Measurements from ENCODE around the gene CCDC9. TPM values are rescaled to one million over a fixed set of nuclear protein-coding genes. Genes with fewer than 3 reads are reported as not detected.
A peak's percentile ranks its signal among the peaks of the same experiment; 100 is the strongest.

CCDC9 gene
- total and polyA plus RNA-seq, 2 of the 13 experiments (the other 11 are each of a cell fraction or from before 2014, with no cell fraction given) = 2.9 to 6.3 TPM

DNA sequence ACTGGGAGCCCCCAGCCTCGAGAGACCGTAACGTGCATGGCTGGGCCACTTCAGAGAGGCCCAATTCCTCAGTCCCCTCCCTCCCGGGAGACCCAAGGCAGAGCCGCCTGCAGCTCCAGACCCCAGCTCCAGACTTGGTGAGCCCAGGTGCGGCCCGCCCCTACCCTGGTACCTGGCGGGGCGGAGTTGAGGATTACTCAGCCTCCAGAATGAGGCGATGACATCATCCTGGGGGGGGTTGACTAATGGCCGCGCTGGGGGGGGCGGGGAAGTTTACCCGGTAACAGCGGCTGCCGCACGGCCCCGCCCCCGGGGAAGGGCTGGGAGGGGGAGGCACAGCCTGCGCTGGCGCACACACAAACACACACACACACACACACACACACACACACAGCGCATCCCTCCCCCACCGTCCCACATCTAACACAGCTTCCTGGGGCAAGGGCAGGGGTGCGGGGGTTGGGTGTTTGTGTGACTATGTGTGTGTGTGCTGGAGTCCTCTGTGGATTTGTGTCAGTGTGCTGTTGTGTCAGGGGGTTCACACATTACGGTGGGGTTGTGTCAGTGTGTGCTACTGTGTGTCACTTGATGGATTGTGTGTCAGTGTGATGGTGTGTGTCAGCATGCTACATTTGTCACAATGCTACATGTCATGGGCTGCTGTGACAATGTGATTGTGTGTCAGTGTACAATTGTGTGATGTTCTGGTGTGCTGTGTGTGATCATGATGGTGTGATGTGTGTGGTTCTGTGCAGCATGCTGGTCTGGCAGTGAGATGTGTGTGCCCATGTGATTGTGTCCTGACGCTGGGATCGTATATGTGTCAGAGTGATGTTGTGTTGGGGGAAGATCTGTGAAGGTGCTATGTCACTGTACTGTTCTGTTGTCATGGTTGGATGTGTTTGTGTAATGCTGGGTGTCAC is 15.1 kb upstream of the CCDC9 start (continued):
- TF ChIP-seq, protein P1, sequence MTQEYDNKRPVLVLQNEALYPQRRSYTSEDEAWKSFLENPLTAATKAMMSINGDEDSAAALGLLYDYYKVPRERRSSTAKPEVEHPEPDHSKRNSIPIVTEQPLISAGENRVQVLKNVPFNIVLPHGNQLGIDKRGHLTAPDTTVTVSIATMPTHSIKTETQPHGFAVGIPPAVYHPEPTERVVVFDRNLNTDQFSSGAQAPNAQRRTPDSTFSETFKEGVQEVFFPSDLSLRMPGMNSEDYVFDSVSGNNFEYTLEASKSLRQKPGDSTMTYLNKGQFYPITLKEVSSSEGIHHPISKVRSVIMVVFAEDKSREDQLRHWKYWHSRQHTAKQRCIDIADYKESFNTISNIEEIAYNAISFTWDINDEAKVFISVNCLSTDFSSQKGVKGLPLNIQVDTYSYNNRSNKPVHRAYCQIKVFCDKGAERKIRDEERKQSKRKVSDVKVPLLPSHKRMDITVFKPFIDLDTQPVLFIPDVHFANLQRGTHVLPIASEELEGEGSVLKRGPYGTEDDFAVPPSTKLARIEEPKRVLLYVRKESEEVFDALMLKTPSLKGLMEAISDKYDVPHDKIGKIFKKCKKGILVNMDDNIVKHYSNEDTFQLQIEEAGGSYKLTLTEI (CRISPR knock-in tag; conservative IDR thresholded peaks at IDR 0.05) = no peak
- TF ChIP-seq, protein P2, sequence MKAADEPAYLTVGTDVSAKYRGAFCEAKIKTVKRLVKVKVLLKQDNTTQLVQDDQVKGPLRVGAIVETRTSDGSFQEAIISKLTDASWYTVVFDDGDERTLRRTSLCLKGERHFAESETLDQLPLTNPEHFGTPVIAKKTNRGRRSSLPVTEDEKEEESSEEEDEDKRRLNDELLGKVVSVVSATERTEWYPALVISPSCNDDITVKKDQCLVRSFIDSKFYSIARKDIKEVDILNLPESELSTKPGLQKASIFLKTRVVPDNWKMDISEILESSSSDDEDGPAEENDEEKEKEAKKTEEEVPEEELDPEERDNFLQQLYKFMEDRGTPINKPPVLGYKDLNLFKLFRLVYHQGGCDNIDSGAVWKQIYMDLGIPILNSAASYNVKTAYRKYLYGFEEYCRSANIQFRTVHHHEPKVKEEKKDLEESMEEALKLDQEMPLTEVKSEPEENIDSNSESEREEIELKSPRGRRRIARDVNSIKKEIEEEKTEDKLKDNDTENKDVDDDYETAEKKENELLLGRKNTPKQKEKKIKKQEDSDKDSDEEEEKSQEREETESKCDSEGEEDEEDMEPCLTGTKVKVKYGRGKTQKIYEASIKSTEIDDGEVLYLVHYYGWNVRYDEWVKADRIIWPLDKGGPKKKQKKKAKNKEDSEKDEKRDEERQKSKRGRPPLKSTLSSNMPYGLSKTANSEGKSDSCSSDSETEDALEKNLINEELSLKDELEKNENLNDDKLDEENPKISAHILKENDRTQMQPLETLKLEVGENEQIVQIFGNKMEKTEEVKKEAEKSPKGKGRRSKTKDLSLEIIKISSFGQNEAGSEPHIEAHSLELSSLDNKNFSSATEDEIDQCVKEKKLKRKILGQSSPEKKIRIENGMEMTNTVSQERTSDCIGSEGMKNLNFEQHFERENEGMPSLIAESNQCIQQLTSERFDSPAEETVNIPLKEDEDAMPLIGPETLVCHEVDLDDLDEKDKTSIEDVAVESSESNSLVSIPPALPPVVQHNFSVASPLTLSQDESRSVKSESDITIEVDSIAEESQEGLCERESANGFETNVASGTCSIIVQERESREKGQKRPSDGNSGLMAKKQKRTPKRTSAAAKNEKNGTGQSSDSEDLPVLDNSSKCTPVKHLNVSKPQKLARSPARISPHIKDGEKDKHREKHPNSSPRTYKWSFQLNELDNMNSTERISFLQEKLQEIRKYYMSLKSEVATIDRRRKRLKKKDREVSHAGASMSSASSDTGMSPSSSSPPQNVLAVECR (CRISPR knock-in tag; IDR thresholded peaks at IDR 0.05; ENCODE audit: borderline replicate concordance) = peak; percentile 5; the same call in 1 of the 2 replicates
- TF ChIP-seq DR1 (CRISPR knock-in tag; IDR thresholded peaks at IDR 0.05) = no peak
- TF ChIP-seq ZBTB7B (CRISPR knock-in tag; IDR thresholded peaks at IDR 0.05) = no peak; the same call in 1 of the 2 replicates
- TF ChIP-seq, protein P3, sequence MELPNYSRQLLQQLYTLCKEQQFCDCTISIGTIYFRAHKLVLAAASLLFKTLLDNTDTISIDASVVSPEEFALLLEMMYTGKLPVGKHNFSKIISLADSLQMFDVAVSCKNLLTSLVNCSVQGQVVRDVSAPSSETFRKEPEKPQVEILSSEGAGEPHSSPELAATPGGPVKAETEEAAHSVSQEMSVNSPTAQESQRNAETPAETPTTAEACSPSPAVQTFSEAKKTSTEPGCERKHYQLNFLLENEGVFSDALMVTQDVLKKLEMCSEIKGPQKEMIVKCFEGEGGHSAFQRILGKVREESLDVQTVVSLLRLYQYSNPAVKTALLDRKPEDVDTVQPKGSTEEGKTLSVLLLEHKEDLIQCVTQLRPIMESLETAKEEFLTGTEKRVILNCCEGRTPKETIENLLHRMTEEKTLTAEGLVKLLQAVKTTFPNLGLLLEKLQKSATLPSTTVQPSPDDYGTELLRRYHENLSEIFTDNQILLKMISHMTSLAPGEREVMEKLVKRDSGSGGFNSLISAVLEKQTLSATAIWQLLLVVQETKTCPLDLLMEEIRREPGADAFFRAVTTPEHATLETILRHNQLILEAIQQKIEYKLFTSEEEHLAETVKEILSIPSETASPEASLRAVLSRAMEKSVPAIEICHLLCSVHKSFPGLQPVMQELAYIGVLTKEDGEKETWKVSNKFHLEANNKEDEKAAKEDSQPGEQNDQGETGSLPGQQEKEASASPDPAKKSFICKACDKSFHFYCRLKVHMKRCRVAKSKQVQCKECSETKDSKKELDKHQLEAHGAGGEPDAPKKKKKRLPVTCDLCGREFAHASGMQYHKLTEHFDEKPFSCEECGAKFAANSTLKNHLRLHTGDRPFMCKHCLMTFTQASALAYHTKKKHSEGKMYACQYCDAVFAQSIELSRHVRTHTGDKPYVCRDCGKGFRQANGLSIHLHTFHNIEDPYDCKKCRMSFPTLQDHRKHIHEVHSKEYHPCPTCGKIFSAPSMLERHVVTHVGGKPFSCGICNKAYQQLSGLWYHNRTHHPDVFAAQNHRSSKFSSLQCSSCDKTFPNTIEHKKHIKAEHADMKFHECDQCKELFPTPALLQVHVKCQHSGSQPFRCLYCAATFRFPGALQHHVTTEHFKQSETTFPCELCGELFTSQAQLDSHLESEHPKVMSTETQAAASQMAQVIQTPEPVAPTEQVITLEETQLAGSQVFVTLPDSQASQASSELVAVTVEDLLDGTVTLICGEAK (IDR thresholded peaks at IDR 0.05) = no peak
- TF ChIP-seq, protein P3 (CRISPR knock-in tag; IDR thresholded peaks at IDR 0.05) = no peak
- TF ChIP-seq ZFP90 (CRISPR knock-in tag; IDR thresholded peaks at IDR 0.05; ENCODE audit: borderline replicate concordance) = no peak
- no peak for TF ChIP-seq RORA (CRISPR knock-in tag; IDR thresholded peaks at IDR 0.05)
- TF ChIP-seq, protein P4, sequence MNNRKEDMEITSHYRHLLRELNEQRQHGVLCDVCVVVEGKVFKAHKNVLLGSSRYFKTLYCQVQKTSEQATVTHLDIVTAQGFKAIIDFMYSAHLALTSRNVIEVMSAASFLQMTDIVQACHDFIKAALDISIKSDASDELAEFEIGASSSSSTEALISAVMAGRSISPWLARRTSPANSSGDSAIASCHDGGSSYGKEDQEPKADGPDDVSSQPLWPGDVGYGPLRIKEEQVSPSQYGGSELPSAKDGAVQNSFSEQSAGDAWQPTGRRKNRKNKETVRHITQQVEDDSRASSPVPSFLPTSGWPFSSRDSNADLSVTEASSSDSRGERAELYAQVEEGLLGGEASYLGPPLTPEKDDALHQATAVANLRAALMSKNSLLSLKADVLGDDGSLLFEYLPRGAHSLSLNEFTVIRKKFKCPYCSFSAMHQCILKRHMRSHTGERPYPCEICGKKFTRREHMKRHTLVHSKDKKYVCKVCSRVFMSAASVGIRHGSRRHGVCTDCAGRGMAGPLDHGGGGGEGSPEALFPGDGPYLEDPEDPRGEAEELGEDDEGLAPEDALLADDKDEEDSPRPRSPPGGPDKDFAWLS (CRISPR knock-in tag; IDR thresholded peaks at IDR 0.05; ENCODE audit: borderline replicate concordance) = no peak
- no peak for TF ChIP-seq FOXA3 (CRISPR knock-in tag; IDR thresholded peaks at IDR 0.05)
